ENCODE data around the gene SERPINA5.
"Not testable (repeated sequence)": the region's sequence is repeated elsewhere in the genome, so short reads cannot be mapped to it uniquely, and the experiment has no call there.

SERPINA5 gene

DNA sequence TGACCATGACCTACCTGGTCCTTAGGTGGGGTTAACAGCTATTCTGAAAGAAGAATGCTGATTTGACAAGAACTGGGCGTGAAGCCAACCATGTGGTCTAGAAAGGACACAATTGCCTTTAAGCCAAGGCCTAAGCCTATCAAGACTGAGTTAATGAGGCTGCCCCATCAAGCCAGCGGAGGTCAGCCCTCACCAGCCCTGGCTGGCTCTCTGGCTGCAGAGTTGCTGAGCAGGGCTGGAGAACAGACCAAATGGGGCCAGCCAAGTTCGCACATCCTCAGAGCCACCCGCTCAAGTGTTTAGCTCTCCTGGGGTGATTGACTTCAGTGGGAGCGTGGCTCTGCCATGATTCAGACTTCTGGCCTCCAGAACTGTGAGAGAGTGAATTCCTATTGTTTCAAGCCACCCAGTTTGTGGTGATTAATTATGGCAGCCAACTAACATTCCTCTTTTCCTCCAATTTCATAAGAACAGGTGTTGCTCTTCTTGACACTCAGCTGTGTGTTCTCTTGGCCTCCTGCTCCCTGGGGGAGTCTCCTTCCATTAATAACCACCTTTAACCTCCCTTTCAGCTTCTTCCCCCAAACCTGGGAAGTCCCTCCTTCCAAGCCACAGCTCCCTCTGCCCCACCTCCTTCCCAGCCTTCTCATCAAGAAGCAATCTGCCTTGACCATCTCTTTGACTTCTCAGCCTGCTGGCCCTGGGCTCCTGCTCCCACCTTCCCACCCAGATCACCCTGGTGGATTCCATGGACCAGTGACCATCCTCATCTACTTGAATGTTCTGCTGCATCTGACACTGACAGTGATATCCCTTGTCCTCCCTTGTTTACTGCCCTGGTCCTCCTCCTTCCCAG is 5.3 kb upstream of the SERPINA5 start:
- DNase-seq, result no peak

DNA sequence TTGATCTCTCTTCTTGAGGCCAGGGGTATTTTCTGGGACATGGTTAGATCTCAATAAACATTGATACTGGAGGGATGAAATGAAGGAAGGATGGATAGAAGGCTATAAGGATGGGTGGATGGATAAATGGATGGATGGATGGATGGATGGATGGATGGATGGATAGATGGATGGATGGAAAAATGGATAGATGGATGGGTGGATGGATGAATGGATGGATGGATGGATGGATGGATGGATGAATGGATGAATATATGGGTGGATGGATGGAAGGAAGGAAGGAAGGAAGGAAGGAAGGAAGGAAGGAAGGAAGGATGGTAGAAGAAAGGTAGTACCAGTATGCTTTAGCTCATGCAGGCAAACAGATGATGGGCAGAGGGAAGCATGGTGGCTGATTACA is 3.8 kb upstream of the SERPINA5 start:
- DNase-seq, result not testable (repeated sequence)

- no peak for DNase-seq
These were observed 2.5 kb upstream of the SERPINA5 start for GRCh38 chr14:94578712-94579111.

DNA sequence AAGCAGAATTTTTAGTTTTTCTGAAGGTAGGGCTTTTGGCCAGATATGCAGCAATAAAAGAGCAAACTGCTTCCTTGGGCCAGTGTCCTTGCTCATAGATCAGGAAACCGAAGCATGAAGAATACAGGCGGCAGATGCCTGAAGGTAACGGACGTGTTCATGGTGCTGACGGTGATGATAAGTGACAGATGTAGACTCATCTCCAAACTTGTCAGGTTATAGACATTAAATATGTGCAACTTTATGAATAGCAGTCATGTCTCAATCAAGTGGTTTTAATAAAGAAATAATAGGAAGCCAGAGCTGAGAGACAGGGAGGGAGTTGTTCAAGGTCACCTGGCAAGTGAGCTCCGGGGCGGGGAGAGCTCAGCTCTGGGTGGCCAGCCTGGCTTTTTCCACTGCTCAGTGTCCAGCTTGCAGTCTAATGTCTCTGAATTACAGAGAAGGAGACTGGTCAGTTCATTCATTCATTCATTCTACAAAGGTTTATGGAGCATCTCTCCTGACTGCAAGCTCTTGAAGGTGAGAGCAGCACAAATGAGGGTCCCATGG is 1.0 kb downstream of the SERPINA5 start:
- no peak for DNase-seq

DNA sequence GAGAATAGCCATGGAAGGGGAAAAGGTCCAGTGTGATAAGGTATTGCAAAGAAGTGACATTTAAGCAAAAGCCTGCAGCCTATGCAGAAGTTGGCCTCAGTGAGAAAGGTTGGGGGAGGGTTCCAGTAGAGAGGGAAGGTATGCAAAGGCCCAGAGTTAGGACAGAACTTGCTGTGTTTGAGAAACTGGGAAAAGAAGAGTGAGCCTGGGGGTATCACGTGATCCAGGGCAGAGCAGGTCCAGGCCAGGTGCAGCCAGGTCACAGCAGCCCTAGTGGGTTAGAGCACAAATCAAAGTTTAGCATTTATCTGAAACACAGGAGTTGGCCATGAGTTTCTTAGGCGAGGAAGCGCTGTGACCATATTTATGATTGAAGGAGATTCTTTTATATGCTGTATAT is 1.6 kb downstream of the SERPINA5 start:
- no peak for DNase-seq

- DNase-seq, result no peak
These were observed 2.3 kb downstream of the SERPINA5 start for GRCh38 chr14:94583557-94583956.

- DNase-seq, result no peak
These were observed 3.5 kb downstream of the SERPINA5 start for GRCh38 chr14:94584591-94585280.

- DNase-seq, result no peak
These were observed 5.4 kb downstream of the SERPINA5 start for GRCh38 chr14:94586635-94587034.

- no peak for DNase-seq
These were observed 7.1 kb downstream of the SERPINA5 start for GRCh38 chr14:94588311-94588710.

- no peak for DNase-seq
These were observed 9.8 kb downstream of the SERPINA5 start for GRCh38 chr14:94591073-94591472.

GRCh38 chr14:94591871-94592270 is 10.6 kb downstream of the SERPINA5 start:
- no peak for DNase-seq

DNA sequence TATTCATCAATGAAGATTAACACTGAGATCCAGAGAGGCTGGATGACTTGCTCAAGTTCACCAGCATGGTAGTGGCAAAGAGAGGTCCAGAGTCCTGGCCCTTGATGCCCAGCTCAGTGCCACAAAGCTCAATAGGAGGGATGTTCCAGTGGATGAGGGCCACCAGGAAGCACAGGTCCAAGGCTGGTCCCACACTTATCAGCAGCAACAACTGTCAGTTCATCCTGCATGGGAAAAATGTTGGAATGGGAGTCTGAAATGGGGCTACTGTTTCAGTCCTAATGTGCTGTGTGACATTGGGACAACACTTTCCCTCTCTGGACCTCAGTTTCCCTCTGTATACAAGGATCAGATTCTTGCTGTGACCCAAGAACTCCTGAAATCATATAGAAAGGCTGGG is 11.2 kb downstream of the SERPINA5 start:
- DNase-seq, result no peak

- DNase-seq, result peak; percentile 69 to 90
These were observed 12.1 kb downstream of the SERPINA5 start for GRCh38 chr14:94593376-94593748.

- no peak for DNase-seq
These were observed 12.7 kb downstream of the SERPINA5 start for GRCh38 chr14:94593749-94594431.

DNA sequence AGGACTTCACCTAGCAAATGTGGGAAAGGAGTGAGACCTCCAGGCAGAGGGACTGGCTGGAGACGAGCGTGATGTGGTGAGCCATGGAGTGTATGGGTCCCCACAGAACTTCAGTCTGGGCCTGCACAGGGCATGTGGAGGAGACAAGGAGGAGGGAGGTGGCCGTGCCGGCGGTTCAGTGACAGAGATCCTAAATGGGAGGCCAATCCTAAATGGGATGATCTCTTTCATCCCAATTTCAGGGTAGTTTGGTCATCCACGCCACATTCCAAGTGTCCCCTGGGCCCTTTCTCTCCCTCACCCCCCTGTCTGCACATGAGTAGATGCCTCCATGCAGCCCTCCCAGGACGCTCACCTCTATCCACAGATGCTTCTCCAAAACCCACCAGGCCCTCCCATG is 13.2 kb downstream of the SERPINA5 start:
- DNase-seq, result no peak

GRCh38 chr14:94595912-94596311 is 14.7 kb downstream of the SERPINA5 start:
- no peak for DNase-seq

DNA sequence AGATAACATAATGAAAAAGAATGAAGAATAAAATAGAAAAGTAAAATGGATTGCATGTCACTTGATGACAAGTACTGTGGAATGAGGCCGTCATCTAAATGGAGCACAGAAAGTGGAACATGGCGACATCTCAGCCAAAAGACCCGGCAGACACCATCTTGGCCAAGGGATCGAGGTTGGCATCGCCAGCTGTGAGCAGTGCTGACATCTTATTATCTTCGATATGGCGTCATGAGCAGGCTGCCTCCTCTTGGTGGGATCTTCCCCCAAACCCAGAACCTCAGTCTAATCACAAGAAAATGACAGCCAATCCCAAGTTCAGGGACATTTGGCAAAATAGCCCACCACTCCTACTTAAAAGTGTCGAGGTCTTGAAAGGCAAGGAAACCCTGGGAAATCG is 15.1 kb downstream of the SERPINA5 start:
- DNase-seq, result no peak

- no peak for DNase-seq
These were observed 16.6 kb downstream of the SERPINA5 start for GRCh38 chr14:94597788-94598187.

DNA sequence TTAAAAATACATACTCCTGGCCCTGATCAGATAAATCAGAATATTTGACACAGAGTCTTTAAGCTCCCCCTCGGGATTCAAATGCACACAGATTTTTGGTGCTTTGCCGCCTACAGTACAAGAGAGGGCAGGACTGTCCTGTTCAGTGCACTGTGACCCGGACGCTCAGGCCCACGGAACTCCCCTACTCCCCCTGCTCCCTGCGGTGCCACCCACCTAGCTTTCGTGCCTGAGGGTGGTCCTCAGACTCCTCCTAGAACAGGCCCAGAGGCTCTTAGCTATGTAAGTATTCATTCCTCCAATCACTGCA is 17.2 kb downstream of the SERPINA5 start:
- DNase-seq, result no peak

GRCh38 chr14:94598816-94599655 is 17.8 kb downstream of the SERPINA5 start:
- DNase-seq, result no peak

DNA sequence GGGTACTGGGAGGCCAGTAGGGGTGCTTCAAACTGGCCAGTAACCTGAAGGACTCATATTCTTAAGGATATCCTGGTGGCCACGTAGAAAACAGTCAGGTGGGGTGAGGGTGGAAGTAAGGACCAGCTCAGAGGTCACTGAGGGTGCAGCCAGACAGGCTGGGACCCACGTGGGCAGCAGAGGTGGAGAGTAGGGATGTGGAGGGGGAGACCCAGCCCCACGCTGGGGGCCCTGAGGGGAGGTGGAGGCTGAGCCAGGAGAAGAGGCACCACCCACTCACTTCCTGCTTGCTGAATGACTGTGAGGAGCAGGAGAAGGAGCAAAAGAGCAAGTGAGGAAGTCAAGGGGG is 18.4 kb downstream of the SERPINA5 start:
- DNase-seq, result no peak

GRCh38 chr14:94600148-94600545 is 18.9 kb downstream of the SERPINA5 start:
- DNase-seq, result no peak

DNA sequence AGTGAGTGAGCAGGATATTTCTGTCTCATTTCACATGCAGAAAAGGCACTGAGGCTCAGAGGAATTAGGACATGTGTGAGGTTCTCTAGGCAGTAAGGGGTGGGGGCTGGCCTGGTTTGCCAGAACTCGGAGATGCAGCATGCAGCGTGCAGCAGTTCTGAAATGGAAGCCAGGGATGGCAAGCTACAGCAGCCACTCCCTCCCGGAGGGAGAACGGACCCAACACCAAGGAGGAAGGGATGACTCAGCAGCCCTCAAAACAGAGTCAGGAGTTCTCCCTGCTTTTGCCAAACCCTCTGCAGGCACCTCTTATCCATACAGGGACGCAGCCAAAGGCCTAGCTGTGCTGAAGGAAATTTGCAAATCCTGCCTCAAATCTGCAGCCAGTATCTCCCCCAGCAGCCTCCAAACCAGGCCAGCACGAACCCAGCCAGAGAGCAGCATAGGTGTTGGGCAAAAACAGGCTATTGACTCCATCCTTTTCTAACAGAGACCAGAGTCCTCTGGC is 20.7 kb downstream of the SERPINA5 start:
- DNase-seq, result no peak

Data from NCI-H524 (cell line).